ENCODE results near the gene NEU2. TPM values are rescaled to one million over a fixed set of nuclear protein-coding genes. Genes with fewer than 3 reads are reported as not detected.

The NEU2 gene
- total and polyA plus RNA-seq, 7 donors = not detected

DNA sequence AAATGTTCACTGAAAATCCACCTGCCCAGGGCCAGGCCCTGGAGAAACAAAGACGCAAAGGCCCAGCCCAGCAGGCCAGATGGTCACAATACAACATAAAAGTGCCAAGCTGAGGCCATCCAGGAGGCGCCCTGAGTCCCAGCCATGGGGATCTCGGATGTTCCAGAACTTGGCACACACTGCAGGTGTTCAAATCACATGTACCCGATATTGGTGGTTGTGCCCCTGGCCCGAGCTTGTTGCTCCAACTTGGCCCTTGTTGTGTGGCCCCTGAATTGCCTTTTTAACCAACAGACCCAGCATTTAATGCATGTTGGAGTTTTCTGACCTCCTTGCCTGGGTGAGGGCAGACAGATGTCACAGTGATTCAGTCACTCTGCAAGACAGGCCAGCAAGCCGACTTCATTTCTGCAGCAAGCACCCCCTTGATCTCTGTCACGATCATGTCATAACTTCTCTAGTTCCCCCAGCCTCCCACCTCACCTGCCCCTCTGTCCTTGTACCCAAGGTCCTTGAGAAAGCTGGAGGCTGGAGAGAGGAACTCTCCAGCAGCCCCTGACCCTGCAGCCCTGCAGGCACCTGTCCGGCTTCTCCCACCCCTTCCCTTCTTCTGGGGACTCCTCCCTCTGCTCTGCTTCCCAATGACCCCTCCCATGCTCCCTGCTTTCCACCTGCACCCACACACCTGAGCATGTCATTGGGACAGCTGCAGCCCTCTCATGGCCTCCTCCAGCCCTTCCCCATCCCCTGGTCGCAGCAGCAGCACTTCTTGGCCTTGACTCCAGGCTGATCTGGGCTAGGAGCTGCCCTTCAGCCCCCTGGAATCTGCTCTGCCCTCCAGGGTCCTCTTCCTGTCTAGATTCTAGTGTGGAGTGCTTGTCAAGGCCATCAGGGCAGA is 28.6 kb upstream of the NEU2 start:
- TF ChIP-seq CTCF (IDR thresholded peaks at IDR 0.05) = no peak
- intact Hi-C loops (cut with DNase I) = no loop called here
- Histone ChIP-seq H3K9me3 (no peaks in the 10 kb centered on the region), H3K27me3 (ENCODE audit: insufficient read depth in 3 of 3, low read length in 2 of 3) (peaks cover 0 to 3% (median 0%) of the 10 kb centered on the region in 3 donors), H3K36me3 (ENCODE audit: insufficient read depth in 1 of 2, low read depth in 1 of 2) (no peaks in the 10 kb centered on the region), H3K4me3 (no peak overlapping the region), H3K27ac (no peak overlapping the region), H3K4me1 (no peaks in the 10 kb centered on the region)
- ATAC-seq (no peak), DNase-seq (no peak)
- WGBS, 3 donors = 50 to 66% (median 56%) methylated on average over 9 of the region's 9 CpGs

DNA sequence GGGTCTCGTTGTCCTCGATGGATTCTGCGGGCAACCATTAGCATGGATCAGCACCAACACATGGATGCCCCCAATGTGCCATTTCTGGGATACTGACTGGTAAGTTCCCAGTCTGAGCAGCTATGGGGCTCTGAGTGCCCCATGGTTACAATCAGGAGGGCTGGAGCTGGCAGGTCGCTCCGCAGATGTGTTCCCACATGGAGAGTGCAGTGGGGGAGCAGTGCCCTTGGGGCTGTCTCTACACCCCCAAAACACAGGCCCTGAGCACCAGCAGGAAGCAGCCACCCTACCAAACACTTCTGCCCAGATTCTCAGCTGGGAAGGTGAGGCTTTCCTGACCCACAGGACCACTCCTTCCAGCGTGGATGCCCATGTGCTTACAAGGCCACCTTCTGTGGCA is 27.4 kb upstream of the NEU2 start:
- H3K4me1 ChIP-seq = no peaks in the 10 kb centered on the region
- H3K27ac ChIP-seq = no peak overlapping the region
- ATAC-seq = no peak
- no peaks in the 10 kb centered on the region for H3K36me3 ChIP-seq (ENCODE audit: insufficient read depth in 1 of 2, low read depth in 1 of 2)
- H3K4me3 ChIP-seq = no peak overlapping the region
- peaks cover 0 to 3% (median 0%) of the 10 kb centered on the region in 3 donors for H3K27me3 ChIP-seq (ENCODE audit: insufficient read depth in 3 of 3, low read length in 2 of 3)
- 87 to 92% (median 89%) methylated on average over 6 of the region's 6 CpGs for WGBS, 3 donors
- intact Hi-C loops (cut with DNase I) = no loop called here
- H3K9me3 ChIP-seq = no peaks in the 10 kb centered on the region
- DNase-seq = no peak
- TF ChIP-seq CTCF (IDR thresholded peaks at IDR 0.05) = no peak

- no peak for DNase-seq
- Histone ChIP-seq H3K4me3 (no peak overlapping the region), H3K36me3 (ENCODE audit: insufficient read depth in 1 of 2, low read depth in 1 of 2) (no peaks in the 10 kb centered on the region), H3K27ac (no peak overlapping the region), H3K27me3 (ENCODE audit: insufficient read depth in 3 of 3, low read length in 2 of 3) (peaks cover 0 to 3% (median 0%) of the 10 kb centered on the region in 3 donors), H3K9me3 (no peaks in the 10 kb centered on the region), H3K4me1 (no peaks in the 10 kb centered on the region)
- WGBS, 3 donors = 96% methylated on average over 6 of the region's 6 CpGs
- ATAC-seq = no peak
- TF ChIP-seq CTCF (IDR thresholded peaks at IDR 0.05) = no peak
- intact Hi-C loops (cut with DNase I) = no loop called here
Observed at GRCh38 chr2:233006648-233007047, 25.8 kb upstream of the NEU2 start.

- DNase-seq = no peak
- 79 to 89% (median 88%) methylated on average over 7 of the region's 7 CpGs for WGBS, 3 donors
- H3K4me3 ChIP-seq = no peak overlapping the region
- H3K27me3 ChIP-seq (ENCODE audit: insufficient read depth in 3 of 3, low read length in 2 of 3) = peaks cover 0 to 3% (median 0%) of the 10 kb centered on the region in 3 donors
- intact Hi-C loops (cut with DNase I) = no loop called here
- H3K4me1 ChIP-seq = no peaks in the 10 kb centered on the region
- ATAC-seq = no peak
- no peak for TF ChIP-seq CTCF (IDR thresholded peaks at IDR 0.05)
- no peaks in the 10 kb centered on the region for H3K9me3 ChIP-seq
- H3K36me3 ChIP-seq (ENCODE audit: insufficient read depth in 1 of 2, low read depth in 1 of 2) = no peaks in the 10 kb centered on the region
- no peak overlapping the region for H3K27ac ChIP-seq
Observed at GRCh38 chr2:233007270-233007669, 25.2 kb upstream of the NEU2 start.
